ENCODE results near the gene MARCO.

GRCh38 chr2:118922254-118922653 is 19.7 kb upstream of the MARCO start:
- TF ChIP-seq CTCF (IDR thresholded peaks at IDR 0.05; ENCODE audit: insufficient read depth, low read depth, low read length) (no peak), EZH2 (IDR thresholded peaks at IDR 0.05; ENCODE audit: insufficient read depth, low read length) (no peak)

Data from astrocyte (in vitro differentiated cells and primary cell).